ENCODE measurements around the gene PORCN. TPM values are rescaled to one million over a fixed set of nuclear protein-coding genes. Genes with fewer than 3 reads are reported as not detected.
"Not testable (repeated sequence)": the region's sequence is repeated elsewhere in the genome, so short reads cannot be mapped to it uniquely, and the experiment has no call there.

The PORCN gene
- total and polyA plus RNA-seq, 7 donors: 4.8 to 12.2 (median 8.6) TPM

GRCh38 chrX:48521353-48522243 lies 12.8 kb downstream of the PORCN start, which contains the start of gene EBP:
Gene EBP (plus strand): TSS chrX:48521808. CDS start chrX:48523772, 1,964 bp downstream.
- peak within 1 kb of the TSS; percentile 5 for H3K27ac ChIP-seq
- intact Hi-C loops (cut with DNase I): no loop called here
- no peaks in the 10 kb centered on the region for H3K27me3 ChIP-seq (ENCODE audit: insufficient read depth in 3 of 3, low read length in 2 of 3)
- H3K4me3 ChIP-seq: peak within 1 kb of the TSS; percentile 70
- DNase-seq (peak; percentile 86 to 91), ATAC-seq (peak; percentile 97 to 100 (median 99))
- H3K4me1 ChIP-seq: no peaks in the 10 kb centered on the region
- no peaks in the 10 kb centered on the region for H3K36me3 ChIP-seq (ENCODE audit: insufficient read depth in 1 of 2, low read depth in 1 of 2)
- 1 to 30% (median 2%) methylated on average over 27 to 66 of the region's 66 CpGs for WGBS, 3 donors
- no peak for TF ChIP-seq CTCF (IDR thresholded peaks at IDR 0.05)
- H3K9me3 ChIP-seq: no peaks in the 10 kb centered on the region

GRCh38 chrX:48522291-48522690 lies 13.5 kb downstream of the PORCN start:
- peak overlapping the region; percentile 5 for H3K27ac ChIP-seq
- DNase-seq (no peak), ATAC-seq (peak in 2 of 4 donors; percentile 13 to 30)

GRCh38 chrX:48523682-48524081 lies 14.9 kb downstream of the PORCN start:
- TF ChIP-seq CTCF (IDR thresholded peaks at IDR 0.05): no peak
- H3K4me3 ChIP-seq: no peak overlapping the region
- H3K4me1 ChIP-seq: no peaks in the 10 kb centered on the region
- no peaks in the 10 kb centered on the region for H3K9me3 ChIP-seq
- no peak for DNase-seq
- intact Hi-C loops (cut with DNase I): no loop called here
- WGBS, 3 donors: 88 to 92% (median 91%) methylated on average over 6 to 12 of the region's 12 CpGs
- no peak for ATAC-seq
- H3K36me3 ChIP-seq (ENCODE audit: insufficient read depth in 1 of 2, low read depth in 1 of 2): peaks cover 0 to 12% of the 10 kb centered on the region in 2 donors
- no peaks in the 10 kb centered on the region for H3K27me3 ChIP-seq (ENCODE audit: insufficient read depth in 3 of 3, low read length in 2 of 3)
- no peak overlapping the region for H3K27ac ChIP-seq

More at GRCh38 chrX:48522291-48522690, 13.5 kb downstream of the PORCN start:
- 10 to 43% (median 14%) methylated on average over 8 to 10 of the region's 10 CpGs for WGBS, 3 donors
- intact Hi-C loops (cut with DNase I): no loop called here
- no peaks in the 10 kb centered on the region for H3K9me3 ChIP-seq
- H3K4me1 ChIP-seq: no peaks in the 10 kb centered on the region
- H3K4me3 ChIP-seq: peak overlapping the region; percentile 70
- H3K36me3 ChIP-seq (ENCODE audit: insufficient read depth in 1 of 2, low read depth in 1 of 2): peaks cover 0 to 7% of the 10 kb centered on the region in 2 donors
- H3K27me3 ChIP-seq (ENCODE audit: insufficient read depth in 3 of 3, low read length in 2 of 3): no peaks in the 10 kb centered on the region
- no peak for TF ChIP-seq CTCF (IDR thresholded peaks at IDR 0.05)

GRCh38 chrX:48525853-48526252 lies 17.1 kb downstream of the PORCN start:
- H3K4me1 ChIP-seq; ATAC-seq; H3K27me3 ChIP-seq (ENCODE audit: insufficient read depth in 3 of 3, low read length in 2 of 3); H3K9me3 ChIP-seq; H3K4me3 ChIP-seq; intact Hi-C loops (cut with DNase I); DNase-seq; H3K27ac ChIP-seq: not testable (repeated sequence)
- H3K36me3 ChIP-seq (ENCODE audit: insufficient read depth in 1 of 2, low read depth in 1 of 2): peaks cover 0 to 12% of the 10 kb centered on the region in 2 donors
- 87 to 90% (median 87%) methylated on average over 8 of the region's 8 CpGs for WGBS, 3 donors

GRCh38 chrX:48530736-48531135 lies 21.9 kb downstream of the PORCN start:
- ATAC-seq (no peak), DNase-seq (no peak)
- no peak overlapping the region for H3K27ac ChIP-seq
- 84 to 92% (median 91%) methylated on average over 3 of the region's 3 CpGs for WGBS, 3 donors
- TF ChIP-seq CTCF (IDR thresholded peaks at IDR 0.05): no peak
- no peaks in the 10 kb centered on the region for H3K4me1 ChIP-seq
- H3K27me3 ChIP-seq (ENCODE audit: insufficient read depth in 3 of 3, low read length in 2 of 3): no peaks in the 10 kb centered on the region
- no peak overlapping the region for H3K4me3 ChIP-seq
- peaks cover 0 to 12% of the 10 kb centered on the region in 2 donors for H3K36me3 ChIP-seq (ENCODE audit: insufficient read depth in 1 of 2, low read depth in 1 of 2)
- no peaks in the 10 kb centered on the region for H3K9me3 ChIP-seq
- intact Hi-C loops (cut with DNase I): no loop called here

Data from psoas muscle (tissue), 8 donors.